HCT116 (cell line): ENCODE measurements around the gene TEN1. TPM values are rescaled to one million over a fixed set of nuclear protein-coding genes. Genes with fewer than 3 reads are reported as not detected.
A peak's percentile ranks its signal among the peaks of the same experiment; 100 is the strongest.

Source experiments
- ATAC-seq: fragments of 200-7000 bp; cut with Tn5 transposase; 2 replicates; pipeline ENCODE4 v1.9.1; 2020; ENCODE audit warnings: mild to moderate bottlenecking, moderate library complexity
- BruUV-seq: library from RNA; stranded (reverse); fragments of 400-500 nt; replicated peaks from 2 replicates; lab custom pipeline; 2021; lab: Mats Ljungman, UMichigan
- CTCF ChIA-PET: fragments of 300-600 bp; sonication (Branson Sonifier 250); formaldehyde crosslinking; loops from one replicate; lab custom pipeline; 2021; ENCODE audit warnings: antibody characterized with exemption; lab: Charles Lee
- POLR2A ChIA-PET: fragments of 300-600, 350-600 bp; sonication (Branson Sonifier 250); formaldehyde crosslinking; loops from one replicate; lab custom pipeline; 2021; ENCODE audit warnings: antibody characterized with exemption; lab: Charles Lee
- RAD21 ChIA-PET, 2 experiments: fragments of 300-600 bp; sonication (Branson Sonifier 250); formaldehyde crosslinking; loops; one replicate each; lab custom pipeline; 2023; ENCODE audit warnings: low total read pairs in 2 of 2; ENCODE audit not compliant: uncharacterized antibody in 2 of 2, unreplicated experiment in 2 of 2, low non-redundant PET in 1 of 2; lab: Charles Lee
- DNase-seq: peaks from one replicate; pipeline ENCODE4 v3.0.0-alpha.2; 2010; ENCODE audit warnings: low read depth, low spot score
- H2AFZ ChIP-seq: fragments of 200-600 bp; shearing (Covaris generic), sonication (generic); 2 replicates; pipeline ENCODE4 v1.6.1; 2017; ENCODE audit warnings: low read depth, mixed run types, mixed read lengths, antibody characterized with exemption, low read length; ENCODE audit not compliant: poor library complexity, severe bottlenecking
- H3K27ac ChIP-seq: 2 replicates; pipeline ENCODE4 v1.5.1; 2012; ENCODE audit warnings: low read depth, low read length
- H3K27me3 ChIP-seq: fragments of 200-600 bp; sonication (generic); 2 replicates; pipeline ENCODE4 v1.6.1; 2016; ENCODE audit warnings: mixed run types, low read length, mixed read lengths; ENCODE audit not compliant: insufficient read depth
- H3K36me3 ChIP-seq, 2 experiments: fragments of 200-500 bp in 1 of 2; fragments of 200-600 bp in 1 of 2; sonication (Bioruptor generic) in 1 of 2; sonication (generic) in 1 of 2; 2 replicates each; pipeline versions ENCODE4 v1.5.1 to v1.6.1; 2014 to 2016; ENCODE audit warnings: low read length in 2 of 2, inconsistent platforms in 1 of 2, mixed read lengths in 1 of 2, mixed run types in 1 of 2; ENCODE audit not compliant: insufficient read depth in 2 of 2, control insufficient read depth in 1 of 2
- H3K4me1 ChIP-seq, 2 experiments: fragments of 200-600 bp in 1 of 2; sonication (generic) in 1 of 2; 2 replicates each; pipeline versions ENCODE4 v1.5.1 to v1.6.1; 2012 to 2017; ENCODE audit warnings: low read length in 2 of 2, inconsistent platforms in 1 of 2, mild to moderate bottlenecking in 1 of 2, mixed read lengths in 1 of 2, mixed run types in 1 of 2, moderate library complexity in 1 of 2; ENCODE audit not compliant: insufficient read depth in 2 of 2, control insufficient read depth in 1 of 2
- H3K4me2 ChIP-seq: fragments of 200-600 bp; sonication (generic); 2 replicates; pipeline ENCODE4 v1.6.1; 2017; ENCODE audit warnings: mixed run types, low read length, mixed read lengths
- H3K4me3 ChIP-seq, 2 experiments: fragments of 200-600 bp in 1 of 2; sonication (generic) in 1 of 2; replicated peaks in 1 of 2; 2 replicates each; pipeline ENCODE4 v1.5.1; 2011 to 2016; ENCODE audit warnings: low read length in 2 of 2, control low read depth in 1 of 2, low read depth in 1 of 2, mild to moderate bottlenecking in 1 of 2, mixed read lengths in 1 of 2, mixed run types in 1 of 2
- H3K79me2 ChIP-seq: fragments of 200-600 bp; sonication (generic); 2 replicates; pipeline ENCODE4 v1.6.1; 2017; ENCODE audit warnings: mild to moderate bottlenecking, mixed run types, low read length, moderate library complexity, mixed read lengths; ENCODE audit not compliant: insufficient read depth
- H3K9ac ChIP-seq: fragments of 200-600 bp; sonication (generic); 2 replicates; pipeline ENCODE4 v1.6.1; 2016; ENCODE audit warnings: low read length, mixed read lengths
- H3K9me2 ChIP-seq: fragments of 200-600 bp; sonication (generic), shearing (Covaris generic); 2 replicates; pipeline ENCODE4 v1.6.1; 2017; ENCODE audit warnings: mixed run types, mild to moderate bottlenecking, moderate library complexity; ENCODE audit not compliant: insufficient read depth
- H3K9me3 ChIP-seq, 2 experiments: fragments of 200-500 bp in 1 of 2; fragments of 200-600 bp in 1 of 2; sonication (Bioruptor generic) in 1 of 2; sonication (generic) in 1 of 2; 2 replicates each; pipeline ENCODE4 v1.6.1; 2014 to 2017; ENCODE audit warnings: low read length in 2 of 2, mixed read lengths in 2 of 2, inconsistent platforms in 1 of 2, low read depth in 1 of 2, mild to moderate bottlenecking in 1 of 2, mixed run types in 1 of 2, moderate library complexity in 1 of 2; ENCODE audit not compliant: control insufficient read depth in 1 of 2, insufficient read depth in 1 of 2
- H4K20me1 ChIP-seq: fragments of 200-600 bp; sonication (generic), shearing (Covaris generic); 2 replicates; pipeline ENCODE4 v1.6.1; 2017; ENCODE audit warnings: mixed run types, mild to moderate bottlenecking, moderate library complexity; ENCODE audit not compliant: insufficient read depth
- ATF3 ChIP-seq: IDR thresholded peaks from 2 replicates; pipeline ENCODE4 v1.6.1; 2012
- CBX3 ChIP-seq: IDR thresholded peaks from 2 replicates; pipeline ENCODE4 v1.6.1; 2012; ENCODE audit warnings: low read depth
- ELF1 ChIP-seq: IDR thresholded peaks from 2 replicates; pipeline ENCODE4 v1.6.1; 2012; ENCODE audit warnings: low read depth, borderline replicate concordance
- EZH2phosphoT487 ChIP-seq: fragments of 200-600 bp; IDR thresholded peaks from 2 replicates; pipeline ENCODE4 v1.6.1; 2018; ENCODE audit warnings: antibody characterized with exemption, borderline replicate concordance
- JUND ChIP-seq: IDR thresholded peaks from 2 replicates; pipeline ENCODE4 v1.6.1; 2012
- POLR2AphosphoS5 ChIP-seq: IDR thresholded peaks from 2 replicates; pipeline ENCODE4 v1.6.1; 2011; ENCODE audit warnings: mild to moderate bottlenecking, low read depth, low read length, moderate library complexity
- REST ChIP-seq: IDR thresholded peaks from 2 replicates; pipeline ENCODE4 v1.6.1; 2012; ENCODE audit warnings: low read depth
- SIN3A ChIP-seq: IDR thresholded peaks from 2 replicates; pipeline ENCODE4 v1.6.1; 2012; ENCODE audit warnings: low read depth
- SRF ChIP-seq: IDR thresholded peaks from 2 replicates; pipeline ENCODE4 v1.6.1; 2012; ENCODE audit warnings: low read depth
- ZBTB33 ChIP-seq: IDR thresholded peaks from 2 replicates; pipeline ENCODE4 v1.6.1; 2011; ENCODE audit warnings: mild to moderate bottlenecking, low read length, moderate library complexity; ENCODE audit not compliant: insufficient replicate concordance; ENCODE audit errors: extremely low read depth
- ZNF274 ChIP-seq: fragments of 200-500 bp; sonication (Bioruptor generic); IDR thresholded peaks from 2 replicates; pipeline ENCODE4 v1.6.1; 2014; ENCODE audit warnings: mild to moderate bottlenecking, low read depth, low read length, inconsistent platforms
- intact Hi-C: fragments of 100-400 bp; cut with micrococcal nuclease; formaldehyde crosslinking; loops from 2 replicates; pipeline ENCODE4 v1.10.0; 2022
- total RNA-seq: library from RNA; stranded (reverse); gene quantifications from one replicate; pipeline ENCODE4 v1.2.1, GENCODE V29; 2021; ENCODE audit not compliant: unreplicated experiment

The TEN1 gene
- total RNA-seq, 1 experiment from 2014 or later, result 18.5 TPM

GRCh38 chr17:75981019-75981615 is 2.1 kb downstream of the TEN1 start:
- peaks cover 12 to 32% of the 10 kb centered on the region in 2 experiments for H3K4me1 ChIP-seq
- H3K9me3 ChIP-seq, result no peaks in the 10 kb centered on the region
- peak overlapping the region; percentile 80; the same call in 1 of the 2 replicates for H3K4me2 ChIP-seq
- no peak overlapping the region for H3K9ac ChIP-seq
- intact Hi-C loops, result no loop called here
- H3K36me3 ChIP-seq, result no peaks in the 10 kb centered on the region; a peak in 1 of 4 replicates
- RAD21 ChIA-PET, result no interaction called here
- no peak overlapping the region; the same call in 1 of the 2 replicates for H3K27ac ChIP-seq
- no peak overlapping the region for H3K4me3 ChIP-seq
- ATAC-seq (no peak), DNase-seq (no peak)
- H3K27me3 ChIP-seq, result no peaks in the 10 kb centered on the region
- H2AFZ ChIP-seq, result no peak overlapping the region
- CTCF ChIA-PET, result interaction anchor here (0.8 kb wide), 1 partner anchor 76 kb away, joined by 4 read pairs; no protein-coding TSS in a partner anchor
- POLR2A ChIA-PET, result no interaction called here
- H4K20me1 ChIP-seq, result no peaks in the 10 kb centered on the region
- TF ChIP-seq ZBTB33, result no peak
- TF ChIP-seq SRF, result no peak
- no TSS peak for BruUV-seq
- no peaks in the 10 kb centered on the region for H3K9me2 ChIP-seq
- peaks cover 19% of the 10 kb centered on the region; the same call in 1 of the 2 replicates for H3K79me2 ChIP-seq

GRCh38 chr17:75983501-75984181 is 4.6 kb downstream of the TEN1 start:
- no peak overlapping the region for H3K4me3 ChIP-seq
- H3K9me3 ChIP-seq, result no peaks in the 10 kb centered on the region
- RAD21 ChIA-PET, result no interaction called here
- intact Hi-C loops, result no loop called here
- no peak overlapping the region for H3K9ac ChIP-seq
- no peak for ATAC-seq
- no peaks in the 10 kb centered on the region for H3K36me3 ChIP-seq
- no peaks in the 10 kb centered on the region for H3K27me3 ChIP-seq
- peaks cover 10% of the 10 kb centered on the region; the same call in 1 of the 2 replicates for H3K79me2 ChIP-seq
- no peak overlapping the region for H3K27ac ChIP-seq
- BruUV-seq, result no TSS peak
- POLR2A ChIA-PET, result no interaction called here
- H4K20me1 ChIP-seq, result no peaks in the 10 kb centered on the region
- CTCF ChIA-PET, result interaction anchor here (1.8 kb wide), 2 partner anchors 17 to 19 kb away, joined by 6 to 7 read pairs; partner anchors contain the start of gene CDK3
- no peak for DNase-seq
- no peak overlapping the region for H3K4me2 ChIP-seq
- H2AFZ ChIP-seq, result no peak overlapping the region
- H3K9me2 ChIP-seq, result no peaks in the 10 kb centered on the region
- H3K4me1 ChIP-seq, result peaks cover 10 to 33% of the 10 kb centered on the region in 2 experiments
- TF ChIP-seq CBX3, result no peak
- no peak for TF ChIP-seq ZNF274
- no peak for TF ChIP-seq ATF3
- TF ChIP-seq REST, result no peak
- TF ChIP-seq POLR2AphosphoS5, result no peak
- TF ChIP-seq ELF1, result no peak
- TF ChIP-seq JUND, result no peak
- no peak for TF ChIP-seq SRF
- TF ChIP-seq SIN3A, result no peak
- no peak for TF ChIP-seq EZH2phosphoT487
